GM21825 (cell line): Measurements from ENCODE around the gene PPP1R17.

ENCODE experiments used
- ATAC-seq: cut with Tn5 transposase; IDR thresholded peaks from one replicate; pipeline ENCODE4 v1.9.1; 2021; ENCODE audit warnings: mild to moderate bottlenecking, moderate library complexity; ENCODE audit not compliant: unreplicated experiment

The PPP1R17 gene

DNA sequence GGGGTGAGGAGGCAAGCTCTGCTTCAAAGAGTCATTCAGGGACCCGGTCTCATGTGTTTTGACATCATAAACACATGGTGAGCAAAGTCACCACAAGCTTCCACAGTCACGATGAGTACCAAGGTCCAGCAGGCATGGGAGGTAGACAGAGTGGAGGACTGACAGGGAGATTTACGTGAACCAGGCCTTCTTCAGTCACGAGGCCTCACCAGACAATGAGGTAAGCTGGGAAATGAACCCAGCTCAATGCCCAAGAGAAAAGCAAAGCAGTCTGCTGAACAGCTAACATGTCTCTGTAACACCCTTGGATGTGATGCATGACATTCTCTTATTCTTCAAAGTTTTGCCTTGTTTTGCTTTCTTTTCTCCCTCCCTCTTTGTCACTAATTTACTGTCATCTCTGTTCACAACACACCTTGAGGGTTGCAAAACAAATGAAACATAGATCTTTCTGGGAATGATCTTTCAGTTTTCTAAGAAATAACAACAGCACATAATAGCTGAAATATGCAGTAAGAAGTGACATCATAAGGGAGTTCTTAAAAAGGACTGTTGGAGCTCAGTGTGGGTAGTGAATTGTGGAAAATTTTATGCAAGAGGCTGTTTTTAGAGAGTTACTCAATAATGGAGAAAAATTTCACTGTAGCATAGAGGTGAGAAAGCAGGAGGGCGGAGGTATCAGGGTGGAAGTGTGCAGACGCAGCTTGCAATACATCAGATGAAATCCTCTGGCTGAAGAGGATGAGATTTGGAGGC lies 9.0 kb downstream of the PPP1R17 start:
- no peak for ATAC-seq

DNA sequence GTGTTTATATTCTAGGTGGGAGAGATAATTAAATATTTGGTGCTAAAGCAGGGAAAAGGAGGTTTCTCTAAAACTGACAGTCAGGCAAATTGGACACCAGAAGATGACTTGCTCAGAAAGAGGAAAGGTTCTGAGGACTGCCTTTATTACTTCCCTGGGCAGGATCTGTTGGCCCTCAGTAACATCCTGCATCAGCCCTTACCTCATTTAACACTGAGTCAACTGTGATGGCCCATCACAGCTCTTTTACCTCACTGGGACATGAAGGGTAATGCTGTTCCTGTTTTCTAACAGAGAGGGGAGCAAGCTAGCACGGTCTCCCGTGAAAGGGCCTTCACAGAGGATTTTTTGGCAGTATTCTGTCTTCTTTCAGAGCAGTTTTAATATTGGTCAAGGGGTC lies 12.0 kb downstream of the PPP1R17 start:
- ATAC-seq = no peak

DNA sequence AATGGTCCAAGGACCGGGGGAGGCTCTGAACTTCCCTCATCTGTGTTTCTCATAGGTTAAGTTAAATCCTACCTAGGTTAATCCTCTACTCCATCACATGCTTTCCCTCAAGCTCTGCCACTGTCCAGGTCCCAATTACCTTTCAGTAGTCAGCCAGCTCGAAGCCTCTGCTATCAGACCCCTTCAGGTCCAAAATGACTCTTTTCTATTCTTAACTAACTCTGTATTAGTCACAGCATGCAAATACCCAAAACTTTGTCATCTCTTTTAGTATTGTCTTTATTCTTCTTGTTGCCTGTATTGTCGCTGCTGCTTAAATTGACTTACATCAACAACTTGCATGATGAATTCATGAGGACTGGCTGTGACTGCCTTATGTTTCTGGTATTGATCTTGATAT lies 15.3 kb downstream of the PPP1R17 start:
- ATAC-seq = no peak

DNA sequence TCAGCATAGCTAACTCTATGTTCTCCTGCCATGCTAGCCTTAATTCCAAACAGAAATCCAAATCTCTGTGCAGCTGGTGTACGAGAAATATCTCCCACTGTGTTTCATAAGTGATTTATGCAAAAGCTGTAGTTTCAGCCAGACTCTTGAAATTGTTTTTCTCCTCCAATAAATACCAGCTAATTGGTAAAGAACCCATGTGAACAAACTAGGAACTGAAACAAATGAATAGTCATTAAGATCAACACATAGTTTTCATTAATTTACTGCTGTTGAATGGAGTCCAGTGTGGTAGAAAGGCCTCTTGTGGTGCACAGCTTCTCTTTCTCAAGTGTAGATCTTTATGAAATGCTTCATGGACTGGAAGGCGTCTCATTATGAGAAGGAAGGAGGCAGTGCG lies 18.4 kb downstream of the PPP1R17 start:
- no peak for ATAC-seq

DNA sequence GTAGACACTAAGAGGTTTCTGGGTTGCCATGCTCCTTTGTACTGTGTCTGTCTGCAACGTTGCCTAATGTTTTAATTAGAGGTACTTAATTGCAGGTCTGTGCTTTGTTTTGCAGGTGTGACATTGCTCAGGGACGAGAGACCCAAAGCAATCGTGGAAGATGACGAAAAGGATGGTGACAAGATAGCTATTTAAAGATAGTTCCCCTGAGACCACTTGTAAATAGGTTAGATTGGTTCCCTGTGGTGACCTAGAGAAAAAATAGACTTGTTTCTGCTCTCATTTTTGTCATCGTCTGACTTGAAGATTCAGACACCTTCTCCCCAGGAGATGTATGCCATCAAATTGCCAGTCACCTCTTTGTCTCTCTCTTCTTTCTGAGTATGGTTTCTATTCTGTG lies 20.1 kb downstream of the PPP1R17 start:
- ATAC-seq = no peak

DNA sequence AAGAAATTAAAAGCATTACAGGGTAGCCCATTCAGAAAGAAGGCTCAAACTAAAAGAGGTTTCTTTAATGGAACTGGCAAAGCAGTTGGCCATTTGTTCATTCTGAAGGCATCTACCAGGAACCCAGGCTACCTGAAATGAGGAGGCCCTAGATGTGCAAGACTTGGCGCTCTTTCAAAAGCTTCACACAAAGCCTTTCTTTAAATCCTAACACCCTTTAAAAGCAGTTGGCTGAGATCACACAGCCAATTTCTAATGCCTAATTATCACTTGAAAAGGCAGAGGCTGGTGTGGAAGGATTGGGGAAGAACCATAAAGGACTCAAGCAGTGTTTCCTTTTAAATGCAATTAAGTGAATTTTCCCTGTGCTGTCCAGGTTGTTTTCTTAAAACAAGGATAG lies 23.2 kb downstream of the PPP1R17 start:
- ATAC-seq = no peak

DNA sequence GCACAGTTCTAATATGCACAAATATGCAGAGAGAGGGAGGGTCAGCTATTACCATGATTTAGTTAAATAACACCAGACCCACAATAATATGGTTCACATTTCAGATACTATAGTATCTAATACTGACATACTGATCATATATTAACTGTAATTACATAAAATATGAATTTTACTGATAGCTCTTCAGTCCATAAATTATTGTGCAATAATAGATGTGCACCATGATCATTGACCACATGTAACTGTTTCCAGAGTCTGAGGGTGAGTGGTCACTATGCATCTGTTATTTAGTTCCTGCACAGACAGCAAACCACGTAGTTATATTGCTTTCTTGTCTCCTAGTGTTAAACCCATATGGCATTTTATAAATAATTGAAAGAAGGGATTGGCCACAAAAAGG lies 29.3 kb downstream of the PPP1R17 start:
- ATAC-seq = no peak

DNA sequence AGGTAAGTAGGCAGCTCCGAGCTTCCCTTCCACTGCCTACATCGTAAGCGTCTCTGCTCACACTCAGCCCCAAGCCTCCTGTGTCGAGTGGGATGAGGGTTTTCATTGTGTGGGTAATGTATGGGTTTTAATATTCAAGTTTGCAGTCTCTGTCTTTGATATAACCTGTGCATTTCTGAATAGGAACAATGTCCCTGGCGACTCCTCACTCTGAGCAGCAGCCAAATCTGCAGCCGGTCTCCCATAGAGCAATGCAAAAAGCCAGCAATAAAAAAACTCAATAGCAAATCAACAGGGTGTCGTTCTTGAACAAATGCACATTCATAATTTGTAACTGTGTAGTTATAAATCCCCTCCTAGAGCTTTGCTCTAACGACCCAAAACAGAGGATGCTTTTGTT lies 33.4 kb downstream of the PPP1R17 start:
- ATAC-seq = no peak

DNA sequence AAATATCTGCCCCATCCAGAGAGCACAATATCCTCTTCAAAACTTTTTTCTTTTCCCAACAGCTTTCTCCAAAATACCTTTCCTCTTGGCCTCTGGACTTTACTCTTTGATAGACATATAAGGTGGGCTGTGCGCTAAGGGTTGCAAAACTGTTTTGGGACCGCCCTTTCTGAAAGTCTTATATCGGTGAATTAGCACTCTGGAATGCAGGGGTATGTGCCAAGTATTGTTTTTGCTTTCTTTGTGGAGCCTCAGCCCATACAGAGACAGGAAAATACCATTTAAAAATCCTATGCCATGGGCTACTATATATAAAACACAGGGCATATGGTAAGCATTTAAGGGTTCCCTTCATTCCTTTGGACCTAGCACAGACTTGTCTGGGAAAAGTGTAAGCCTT lies 37.7 kb downstream of the PPP1R17 start:
- ATAC-seq = no peak

DNA sequence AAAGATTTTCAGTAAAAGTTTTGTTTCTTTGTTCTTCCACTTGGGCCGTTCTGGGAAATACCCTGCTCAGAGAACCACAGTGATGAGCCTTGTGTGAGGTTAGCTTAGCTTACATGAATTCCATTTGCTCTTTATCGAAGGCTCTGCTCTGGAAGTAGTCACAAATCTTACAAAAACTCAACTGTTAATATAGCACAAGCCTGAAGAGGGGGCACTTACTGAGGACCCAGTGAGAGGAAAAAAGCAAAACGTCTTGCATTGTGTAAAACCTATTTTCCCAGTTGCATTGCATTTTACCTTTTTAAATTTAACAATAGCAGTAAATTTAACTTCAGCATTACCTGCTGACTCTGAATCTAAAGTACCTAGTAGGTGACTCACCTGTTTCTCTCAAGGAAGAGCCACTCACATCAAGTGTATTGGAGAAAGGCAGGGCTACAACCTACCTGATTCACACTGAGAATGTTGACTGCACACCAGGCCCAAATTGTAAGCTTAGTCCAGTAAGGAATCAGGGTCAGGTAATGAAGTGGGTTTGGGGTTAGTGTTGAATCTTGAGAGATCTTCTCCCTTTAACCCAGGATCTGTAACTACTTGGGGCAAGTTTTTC lies 42.3 kb downstream of the PPP1R17 start:
- ATAC-seq = no peak

DNA sequence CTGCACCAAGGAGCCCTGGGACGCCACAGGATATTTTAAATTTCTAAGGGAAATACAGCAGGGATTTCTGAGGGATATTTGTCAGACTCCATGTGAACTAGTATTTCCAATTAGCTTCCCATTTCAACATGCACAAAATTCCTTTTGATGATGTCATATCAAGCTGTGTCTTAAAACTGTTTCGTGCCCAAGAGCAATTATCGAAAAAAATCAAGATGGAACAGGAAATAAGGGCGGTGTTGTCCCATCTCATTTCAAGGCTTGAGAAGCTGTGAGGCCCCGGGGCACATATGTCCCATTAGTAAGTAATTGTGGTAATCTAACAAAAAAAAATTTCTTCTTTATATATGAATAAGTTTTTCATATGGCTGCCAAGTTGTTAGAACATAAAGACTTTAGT lies 47.4 kb downstream of the PPP1R17 start:
- ATAC-seq = no peak

DNA sequence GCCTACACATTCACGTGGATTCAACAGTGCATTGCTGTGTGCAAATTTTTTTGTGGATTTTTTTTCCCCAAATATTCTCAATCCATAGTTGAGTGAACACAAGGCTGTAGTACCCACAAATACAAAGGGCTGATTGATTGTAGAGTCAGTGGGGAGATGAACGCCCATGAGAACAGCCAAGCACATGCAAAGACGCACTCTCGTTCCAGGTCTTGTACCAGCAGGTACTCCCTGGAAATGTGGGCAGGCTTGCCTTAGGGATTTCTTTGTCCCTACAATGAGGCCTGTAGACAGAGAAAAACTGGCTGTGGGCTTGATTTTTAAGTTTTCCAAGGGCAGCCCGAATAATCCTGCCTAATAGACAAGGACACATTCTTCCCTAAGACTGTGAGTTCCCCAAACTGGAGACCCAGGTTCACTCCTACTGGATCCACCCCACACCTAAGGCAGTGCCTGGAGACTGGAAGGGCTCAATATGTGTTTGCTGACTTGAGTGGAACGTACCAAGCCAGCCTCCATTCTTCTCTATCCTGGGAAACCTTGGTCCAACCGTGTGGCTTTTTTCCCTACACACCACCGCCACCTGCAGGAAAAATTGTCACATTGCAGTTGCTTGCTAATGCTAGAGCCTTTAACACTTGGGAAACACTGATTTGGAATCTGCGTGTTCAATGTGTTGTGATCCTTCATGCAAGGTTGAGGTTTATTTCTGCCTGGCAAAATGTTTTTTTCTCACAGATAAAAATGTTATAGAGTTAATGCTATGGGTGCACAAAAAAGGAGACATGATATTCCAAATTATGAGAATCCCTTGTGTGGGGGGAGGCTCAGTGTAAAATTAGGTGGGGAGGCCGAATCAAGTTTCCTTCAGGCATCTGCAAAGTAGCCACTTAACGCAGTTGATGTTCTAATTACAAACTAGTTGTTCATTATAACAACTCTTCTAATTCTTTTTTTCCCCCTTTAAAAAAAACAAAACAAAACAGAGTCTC lies 49.3 kb downstream of the PPP1R17 start:
- peak; percentile 52 for ATAC-seq

DNA sequence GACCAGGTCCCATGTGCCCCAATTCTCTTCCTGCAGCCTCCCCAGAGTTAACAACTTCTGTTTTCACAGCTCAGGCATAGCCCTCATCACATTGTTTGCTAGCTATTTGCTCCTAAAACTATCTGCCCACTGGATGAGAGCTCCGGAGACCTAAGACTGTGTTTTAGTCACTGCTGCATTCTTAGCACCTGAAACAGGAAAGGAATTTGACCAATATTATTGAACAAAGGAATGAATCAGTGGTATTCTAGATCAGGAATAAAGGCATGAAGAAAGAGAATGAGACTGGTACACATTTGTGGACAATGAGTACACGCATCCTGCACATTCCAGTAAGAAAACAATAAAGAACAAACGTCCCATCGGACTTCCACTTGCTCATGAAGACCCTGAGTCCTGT lies 54.8 kb downstream of the PPP1R17 start:
- ATAC-seq = no peak

DNA sequence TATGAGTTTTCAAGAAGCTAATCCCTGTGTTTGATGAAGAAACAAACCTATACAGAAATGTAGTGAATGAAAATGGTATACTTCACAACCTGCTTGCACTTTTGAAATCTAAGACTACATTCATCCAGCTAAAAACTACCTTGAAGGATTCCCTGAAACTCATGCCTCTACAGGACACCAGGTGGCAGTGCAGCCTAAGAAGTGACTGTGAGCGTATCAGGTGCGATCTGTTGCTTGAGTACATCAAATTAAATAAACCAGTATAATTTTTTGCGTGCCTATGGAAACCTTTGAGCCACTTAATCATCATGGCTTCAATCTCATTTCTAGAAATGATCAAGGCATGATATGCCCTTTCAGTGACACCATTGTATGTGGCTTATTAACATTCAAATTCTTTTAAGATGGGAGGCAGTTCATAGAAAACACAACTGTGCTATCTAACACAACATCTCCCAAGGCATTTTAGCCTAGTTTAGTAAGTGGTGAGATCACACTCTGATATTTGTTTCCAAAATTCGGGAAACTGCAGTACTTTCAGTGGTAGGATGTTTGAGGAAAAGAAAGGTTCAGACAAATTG lies 57.4 kb downstream of the PPP1R17 start:
- peak; percentile 78 for ATAC-seq

DNA sequence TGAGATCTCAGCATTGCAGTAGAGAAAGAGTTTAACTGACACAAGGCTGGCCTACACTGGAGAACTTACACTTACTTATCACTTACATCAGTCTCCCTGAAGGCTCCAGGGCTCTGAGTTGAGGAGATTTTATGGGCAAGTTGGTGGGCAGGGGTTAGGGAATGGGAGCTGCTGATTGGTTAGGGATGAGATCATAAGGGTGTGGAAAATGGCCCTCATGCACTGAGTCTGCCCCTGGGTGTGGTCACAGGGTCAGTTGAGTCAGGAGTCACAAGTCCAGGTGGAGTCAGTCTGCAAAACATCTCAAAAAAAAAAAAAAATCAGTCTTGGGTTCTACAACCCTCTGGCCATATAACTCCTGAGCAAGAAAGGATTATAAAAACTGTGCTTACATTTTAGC lies 60.5 kb downstream of the PPP1R17 start:
- no peak for ATAC-seq

DNA sequence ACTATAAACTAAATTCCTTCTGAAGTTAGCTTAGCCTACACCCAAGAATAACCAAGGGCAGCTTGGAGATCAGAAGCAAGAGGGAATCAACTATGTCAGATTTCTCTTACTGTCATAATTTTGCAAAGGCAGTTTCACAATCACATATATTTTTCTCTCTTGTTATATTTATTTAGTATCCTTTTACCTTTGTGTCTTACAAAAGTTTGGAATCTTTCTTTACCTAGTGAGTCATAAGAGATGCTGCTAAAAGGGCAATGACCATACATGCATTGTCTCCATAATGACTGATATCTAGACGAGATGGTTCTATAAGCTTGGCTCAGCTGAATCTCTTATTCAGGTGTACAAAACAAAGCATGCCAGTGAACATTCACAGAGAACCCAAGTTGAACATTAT lies 61.1 kb downstream of the PPP1R17 start:
- no peak for ATAC-seq

DNA sequence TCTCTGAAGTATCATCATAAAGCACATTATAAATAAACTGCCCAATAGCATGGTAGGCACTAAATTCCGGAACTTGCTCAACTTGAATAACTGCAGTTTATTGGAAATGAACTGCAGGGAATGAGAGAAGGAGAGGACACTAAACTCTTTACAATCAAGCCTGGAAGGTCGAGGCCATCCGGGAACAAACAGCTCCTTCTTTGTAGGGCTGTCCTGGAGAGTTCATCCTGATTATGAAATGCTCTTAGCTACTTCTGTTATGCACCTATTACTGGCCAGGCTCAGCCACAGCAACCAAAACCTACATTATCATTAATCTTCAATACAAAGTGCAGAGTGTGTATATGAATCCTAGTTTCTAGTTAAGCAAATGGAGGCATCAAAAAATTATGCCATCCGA lies 64.7 kb downstream of the PPP1R17 start:
- no peak for ATAC-seq
